SK-N-MC (cell line): Measurements from ENCODE around the gene MEF2B.

Experiments used
- EZH2 ChIP-seq: fragments of 200-600 bp; sonication (generic); IDR thresholded peaks from one replicate; pipeline ENCODE4 v1.6.1; 2017; ENCODE audit warnings: antibody characterized with exemption
- POLR2AphosphoS5 ChIP-seq: IDR thresholded peaks from 2 replicates; pipeline ENCODE4 v1.6.1; 2012; ENCODE audit warnings: mild to moderate bottlenecking, low read depth, low read length, borderline replicate concordance

DNA sequence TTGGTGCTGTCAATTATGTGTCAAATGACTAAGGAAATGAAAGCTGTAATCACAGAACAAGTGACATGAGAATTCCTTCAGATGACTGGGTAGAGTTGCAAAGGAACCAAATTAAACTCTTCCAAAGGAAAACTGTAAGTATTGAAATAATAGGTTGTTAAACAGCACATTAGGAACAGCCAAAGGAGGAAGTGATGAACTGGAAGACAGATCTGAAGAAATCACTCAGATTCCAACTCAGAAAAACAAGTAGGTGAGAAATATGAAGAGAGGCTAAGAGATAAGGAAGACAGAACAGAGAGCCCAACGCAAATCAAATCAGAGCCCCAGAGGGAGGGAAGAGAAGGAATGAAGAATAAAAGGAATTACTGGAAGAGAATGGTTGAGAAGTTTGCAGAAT, 47.2 kb downstream of the MEF2B start:
- TF ChIP-seq POLR2AphosphoS5: no peak
- TF ChIP-seq EZH2: no peak
